ENCODE data around the gene FBLN5.

DNA sequence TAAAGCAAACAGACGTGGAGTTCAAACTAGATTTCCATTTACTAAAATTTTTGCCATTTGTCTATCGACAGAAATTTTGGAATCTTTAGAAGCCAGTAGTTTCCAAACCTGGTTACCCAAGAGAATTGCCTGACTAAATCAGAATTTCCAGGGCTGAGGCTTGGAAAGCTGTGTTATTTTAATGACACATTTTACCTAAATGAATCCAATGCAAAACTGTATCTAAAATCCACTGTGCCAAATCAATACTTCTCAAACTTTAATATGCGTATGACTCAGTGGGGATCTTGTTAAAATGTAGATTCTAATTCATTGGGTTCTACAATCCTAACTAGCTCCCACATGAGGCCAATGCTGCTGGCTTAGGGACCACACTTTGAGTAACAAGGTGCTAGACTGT, 45.2 kb downstream of the FBLN5 start:
- TF ChIP-seq, protein P1, sequence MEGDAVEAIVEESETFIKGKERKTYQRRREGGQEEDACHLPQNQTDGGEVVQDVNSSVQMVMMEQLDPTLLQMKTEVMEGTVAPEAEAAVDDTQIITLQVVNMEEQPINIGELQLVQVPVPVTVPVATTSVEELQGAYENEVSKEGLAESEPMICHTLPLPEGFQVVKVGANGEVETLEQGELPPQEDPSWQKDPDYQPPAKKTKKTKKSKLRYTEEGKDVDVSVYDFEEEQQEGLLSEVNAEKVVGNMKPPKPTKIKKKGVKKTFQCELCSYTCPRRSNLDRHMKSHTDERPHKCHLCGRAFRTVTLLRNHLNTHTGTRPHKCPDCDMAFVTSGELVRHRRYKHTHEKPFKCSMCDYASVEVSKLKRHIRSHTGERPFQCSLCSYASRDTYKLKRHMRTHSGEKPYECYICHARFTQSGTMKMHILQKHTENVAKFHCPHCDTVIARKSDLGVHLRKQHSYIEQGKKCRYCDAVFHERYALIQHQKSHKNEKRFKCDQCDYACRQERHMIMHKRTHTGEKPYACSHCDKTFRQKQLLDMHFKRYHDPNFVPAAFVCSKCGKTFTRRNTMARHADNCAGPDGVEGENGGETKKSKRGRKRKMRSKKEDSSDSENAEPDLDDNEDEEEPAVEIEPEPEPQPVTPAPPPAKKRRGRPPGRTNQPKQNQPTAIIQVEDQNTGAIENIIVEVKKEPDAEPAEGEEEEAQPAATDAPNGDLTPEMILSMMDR (IDR thresholded peaks at IDR 0.05) = no peak
- TF ChIP-seq POLR2A (IDR thresholded peaks at IDR 0.05) (no peak), EP300 (IDR thresholded peaks at IDR 0.05) (no peak)
